ENCODE results near the gene LZTS3.

DNA sequence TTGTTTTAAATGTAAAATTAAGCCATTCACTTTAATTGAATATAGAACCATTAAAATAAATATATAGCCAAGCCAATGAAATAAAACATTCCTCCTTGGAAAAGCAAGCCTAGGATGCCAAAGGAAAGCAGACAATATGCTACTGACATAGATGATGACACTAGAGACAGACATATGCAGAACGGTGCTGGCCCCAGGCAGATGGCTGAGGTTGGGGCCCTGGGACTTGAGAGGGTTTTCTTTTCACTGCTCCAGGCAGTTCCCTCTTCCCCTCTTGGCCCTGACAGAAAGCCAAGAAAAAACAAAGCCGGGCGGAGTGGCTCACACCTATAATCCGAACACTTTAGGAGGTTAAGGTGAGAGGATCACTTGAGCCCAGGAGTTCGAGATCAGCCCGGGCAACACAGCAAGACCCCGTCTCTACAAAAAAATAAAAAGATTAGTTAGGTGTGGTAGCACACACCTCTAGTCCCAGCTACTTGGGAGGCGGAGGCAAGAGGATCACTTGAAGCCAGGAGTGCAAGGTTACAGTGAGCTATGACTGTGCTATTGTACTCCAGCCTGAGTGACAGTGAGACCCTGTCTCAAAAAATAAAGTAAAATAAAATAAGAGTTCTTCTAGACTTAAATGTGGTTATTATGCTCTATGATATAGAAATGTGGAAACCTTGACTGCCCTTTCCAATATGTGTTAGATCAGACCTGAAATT is 44.9 kb downstream of the LZTS3 start:
- TF ChIP-seq, protein P1, sequence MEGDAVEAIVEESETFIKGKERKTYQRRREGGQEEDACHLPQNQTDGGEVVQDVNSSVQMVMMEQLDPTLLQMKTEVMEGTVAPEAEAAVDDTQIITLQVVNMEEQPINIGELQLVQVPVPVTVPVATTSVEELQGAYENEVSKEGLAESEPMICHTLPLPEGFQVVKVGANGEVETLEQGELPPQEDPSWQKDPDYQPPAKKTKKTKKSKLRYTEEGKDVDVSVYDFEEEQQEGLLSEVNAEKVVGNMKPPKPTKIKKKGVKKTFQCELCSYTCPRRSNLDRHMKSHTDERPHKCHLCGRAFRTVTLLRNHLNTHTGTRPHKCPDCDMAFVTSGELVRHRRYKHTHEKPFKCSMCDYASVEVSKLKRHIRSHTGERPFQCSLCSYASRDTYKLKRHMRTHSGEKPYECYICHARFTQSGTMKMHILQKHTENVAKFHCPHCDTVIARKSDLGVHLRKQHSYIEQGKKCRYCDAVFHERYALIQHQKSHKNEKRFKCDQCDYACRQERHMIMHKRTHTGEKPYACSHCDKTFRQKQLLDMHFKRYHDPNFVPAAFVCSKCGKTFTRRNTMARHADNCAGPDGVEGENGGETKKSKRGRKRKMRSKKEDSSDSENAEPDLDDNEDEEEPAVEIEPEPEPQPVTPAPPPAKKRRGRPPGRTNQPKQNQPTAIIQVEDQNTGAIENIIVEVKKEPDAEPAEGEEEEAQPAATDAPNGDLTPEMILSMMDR (IDR thresholded peaks at IDR 0.05; ENCODE audit: low read depth, low read length, poor library complexity, severe bottlenecking): no peak
- no peak for TF ChIP-seq EZH2phosphoT487 (IDR thresholded peaks at IDR 0.05; ENCODE audit: borderline replicate concordance, low read length)

All from DOHH2 (cell line).